Stimulated activated CD8-positive, alpha-beta memory T cell treated with anti-CD3 and anti-CD28 coated beads, Interleukin-15, amount 100 ng/mL, for 4 hours (primary cell): ENCODE results near the gene LHPP.

Experiments
- DNase-seq, 2 donors: peaks; one replicate each; pipeline ENCODE4 v3.0.0-alpha.2; 2020; ENCODE audit warnings: low read depth in 2 of 2

Gene LHPP

DNA sequence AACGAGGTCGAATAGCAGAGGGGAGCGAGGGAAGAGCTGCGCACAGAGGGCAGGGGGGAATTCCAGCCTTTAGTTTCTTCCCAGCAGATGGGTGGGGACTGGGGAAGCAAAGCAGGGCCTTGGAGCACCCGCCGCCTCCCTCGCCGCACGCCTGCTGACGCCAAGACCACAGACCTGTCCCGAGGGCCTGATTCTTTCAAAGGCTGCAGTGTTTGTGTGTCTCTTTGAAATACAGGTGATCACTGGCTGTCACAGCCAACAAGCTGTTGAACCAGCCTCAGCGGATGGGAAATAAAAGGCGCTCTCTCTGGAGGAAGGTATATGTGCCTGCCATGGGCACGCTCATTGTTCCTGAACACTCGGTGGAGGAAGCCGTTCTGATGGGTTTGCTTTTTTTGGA is 163.3 kb downstream of the LHPP start:
- DNase-seq: no peak

DNA sequence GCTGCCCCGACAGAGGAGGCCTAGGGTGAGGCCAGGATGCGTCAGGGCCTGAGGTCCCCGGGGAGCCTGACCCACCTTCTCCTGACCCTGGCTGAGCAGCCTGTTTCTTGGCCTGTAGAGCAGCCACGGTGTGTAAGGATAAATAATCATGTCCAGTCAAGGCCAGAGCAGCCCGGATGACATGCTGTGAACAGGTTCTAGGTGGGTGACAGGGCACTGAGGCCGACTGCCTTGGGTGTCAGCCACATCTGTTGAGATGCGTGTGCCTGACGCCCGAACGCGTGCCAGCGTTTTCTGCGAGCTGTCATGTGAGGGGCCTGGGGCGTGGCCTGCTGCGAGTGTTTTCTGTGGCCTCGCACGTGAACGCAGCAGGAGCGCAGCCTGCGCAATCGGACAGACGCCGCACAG is 164.2 kb downstream of the LHPP start:
- DNase-seq: no peak

DNA sequence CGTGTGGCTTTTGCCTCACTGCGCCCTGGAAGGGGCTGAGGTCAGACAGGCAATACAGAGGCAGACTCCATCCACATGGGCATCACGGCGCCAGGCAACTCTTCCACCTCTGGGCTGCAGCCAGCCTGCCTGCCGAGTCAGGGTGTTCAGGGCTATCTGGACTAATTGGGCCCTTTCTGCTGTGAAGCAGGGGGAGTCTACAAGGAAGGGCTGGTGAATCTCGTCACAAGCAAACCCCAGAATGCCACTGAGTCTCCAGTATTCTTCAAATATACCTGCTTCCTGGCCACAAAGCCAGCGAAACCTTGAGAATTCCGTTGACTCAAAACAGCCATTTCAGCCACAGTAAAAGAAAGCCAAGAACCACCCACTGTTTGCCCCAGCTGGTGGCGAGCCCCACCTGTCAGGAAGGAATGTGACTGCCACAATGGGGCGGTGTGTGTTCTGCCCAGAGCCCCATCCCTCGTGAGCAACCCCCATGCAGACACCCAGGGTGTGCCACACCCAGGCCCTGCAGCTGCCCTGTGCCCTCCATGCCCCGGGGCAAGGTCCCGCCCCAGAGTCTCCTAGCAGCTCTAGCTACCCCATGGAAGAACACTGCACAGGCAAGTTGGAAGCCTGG is 165.2 kb downstream of the LHPP start:
- no peak for DNase-seq

DNA sequence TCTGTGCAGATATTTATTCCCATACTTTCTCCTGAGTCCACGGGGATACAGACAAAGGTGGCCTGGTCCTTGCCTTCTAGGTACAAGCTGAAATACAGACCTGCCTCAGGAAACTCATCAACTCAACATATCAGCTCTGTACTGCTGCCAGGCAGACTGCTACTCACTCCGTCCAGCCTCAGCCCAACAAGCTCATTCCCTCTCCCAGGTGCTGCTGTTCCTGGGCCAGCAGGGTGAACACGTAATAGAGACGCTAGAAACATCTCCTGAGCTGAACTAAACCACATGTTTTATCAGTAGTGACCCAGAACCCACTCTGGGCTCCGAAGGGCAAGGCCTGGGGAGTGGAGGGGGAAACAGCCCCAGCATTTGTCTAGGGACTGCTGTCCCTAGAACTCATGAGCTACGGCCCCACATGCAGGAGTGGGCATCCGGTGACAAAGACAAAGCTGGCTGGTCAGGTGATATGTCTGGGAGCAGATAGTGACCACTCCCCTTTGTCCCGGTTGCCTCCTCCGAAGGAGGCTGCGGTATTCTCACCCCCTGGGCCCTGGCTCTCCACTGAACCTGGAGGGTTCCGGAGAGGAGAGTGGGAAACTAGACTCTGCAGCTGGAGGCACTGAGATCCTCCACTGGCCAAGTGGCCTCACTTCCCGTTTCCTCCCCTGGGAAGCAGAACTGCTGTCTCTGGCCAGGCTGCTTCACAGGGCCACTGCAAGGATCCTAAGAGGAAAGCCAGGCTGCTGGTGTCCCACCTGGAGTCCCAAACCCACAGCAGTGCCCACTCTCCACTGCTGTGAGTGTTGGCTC is 166.4 kb downstream of the LHPP start:
- DNase-seq: no peak

DNA sequence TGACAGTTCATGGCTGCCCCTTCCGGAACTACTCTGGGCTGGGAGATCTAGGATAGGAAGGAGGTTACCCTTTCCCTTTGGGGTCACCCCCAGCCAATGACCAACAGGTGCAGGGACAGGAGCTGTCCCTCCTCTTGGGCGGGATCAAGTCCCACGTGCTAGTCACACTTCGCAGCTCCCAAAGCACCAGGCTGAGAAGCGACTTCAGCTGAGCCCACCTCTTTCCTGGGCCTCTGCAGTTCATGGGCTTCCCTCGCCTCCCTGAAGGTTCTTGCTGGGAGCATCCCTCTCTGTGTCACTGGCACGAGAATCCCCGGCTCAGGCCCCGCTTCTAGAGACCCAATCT is 167.0 kb downstream of the LHPP start:
- no peak for DNase-seq

DNA sequence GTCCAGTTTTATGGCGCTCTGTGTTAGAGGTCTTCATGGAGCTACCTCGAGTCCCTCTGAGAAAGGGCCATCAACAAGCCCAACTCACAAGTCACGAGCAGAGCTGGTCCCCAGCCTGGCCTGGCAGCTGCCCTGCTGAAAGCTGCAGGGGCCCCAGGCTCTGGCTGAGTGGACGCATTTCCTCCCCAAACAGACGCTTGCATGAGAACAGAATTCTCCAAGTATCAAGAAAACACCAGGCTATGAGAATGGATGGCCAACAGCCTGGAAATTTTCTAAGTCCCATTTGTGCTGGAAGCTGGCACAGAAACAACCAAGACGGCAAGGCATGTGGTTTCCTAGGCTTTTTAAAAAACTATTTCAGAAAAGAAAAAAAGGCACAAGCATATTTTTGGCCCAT is 167.8 kb downstream of the LHPP start:
- DNase-seq: no peak

- DNase-seq: no peak
Observed at GRCh38 chr10:124629842-124630241, 168.2 kb downstream of the LHPP start.

- no peak for DNase-seq
Observed at GRCh38 chr10:124630551-124630950, 168.9 kb downstream of the LHPP start.

DNA sequence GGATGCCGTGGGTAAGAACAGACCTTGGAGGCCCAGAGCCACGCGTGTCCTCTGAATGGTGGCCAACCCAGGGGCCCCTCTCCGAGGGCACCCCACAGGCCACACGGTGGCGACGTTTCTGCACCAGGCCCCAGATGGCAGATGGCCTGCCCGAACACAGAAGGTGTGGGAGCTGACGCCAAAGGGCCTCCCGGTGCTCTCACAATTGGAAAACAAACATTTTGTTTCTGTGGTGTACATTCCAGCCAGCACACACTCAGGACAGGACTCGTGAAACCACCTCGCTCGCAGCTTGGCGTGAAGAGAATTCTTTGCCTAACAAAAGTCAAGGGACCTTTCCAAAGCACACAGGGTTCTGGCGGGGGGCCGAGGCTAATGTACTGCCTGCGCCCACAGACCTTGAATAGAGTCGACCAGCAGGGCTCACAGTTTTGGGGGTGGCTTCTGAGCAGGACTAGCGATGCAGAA is 170.5 kb downstream of the LHPP start:
- DNase-seq: no peak

- no peak for DNase-seq
Observed at GRCh38 chr10:124632566-124632965, 170.9 kb downstream of the LHPP start.

DNA sequence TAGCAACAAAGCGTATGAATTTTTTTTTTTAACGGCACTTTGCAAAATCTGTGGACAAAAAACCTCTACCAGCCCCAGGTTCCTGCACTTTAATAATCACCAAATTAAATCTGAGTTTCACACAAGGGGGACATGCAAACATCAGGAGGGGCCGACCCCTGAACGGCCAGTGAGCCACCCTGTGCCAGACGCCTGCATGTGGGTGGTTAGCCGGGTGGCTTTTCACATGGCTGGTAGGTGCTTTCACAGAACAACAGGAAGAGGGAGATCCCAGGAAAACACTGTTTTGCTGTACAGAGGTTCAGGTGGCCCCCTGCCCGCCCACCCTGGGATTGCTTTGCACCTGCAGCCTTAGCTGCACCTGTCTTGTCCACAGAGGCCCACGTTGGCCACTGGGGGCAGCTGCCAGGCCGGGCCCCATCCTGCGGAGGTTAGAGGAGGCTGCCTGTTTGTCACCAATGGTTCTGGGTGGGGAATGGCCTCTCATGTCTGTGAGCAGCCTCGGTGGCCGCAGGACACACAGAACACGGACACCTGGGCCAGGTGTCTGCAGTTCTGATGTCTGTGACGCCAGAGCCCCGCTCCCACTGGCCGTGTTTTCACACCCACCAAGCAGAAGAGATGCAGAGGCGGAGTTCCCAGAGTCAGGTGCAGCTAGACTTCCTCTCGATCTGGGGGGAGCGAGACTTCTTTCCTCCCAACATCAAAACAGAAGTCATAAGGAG is 174.8 kb downstream of the LHPP start:
- no peak for DNase-seq

DNA sequence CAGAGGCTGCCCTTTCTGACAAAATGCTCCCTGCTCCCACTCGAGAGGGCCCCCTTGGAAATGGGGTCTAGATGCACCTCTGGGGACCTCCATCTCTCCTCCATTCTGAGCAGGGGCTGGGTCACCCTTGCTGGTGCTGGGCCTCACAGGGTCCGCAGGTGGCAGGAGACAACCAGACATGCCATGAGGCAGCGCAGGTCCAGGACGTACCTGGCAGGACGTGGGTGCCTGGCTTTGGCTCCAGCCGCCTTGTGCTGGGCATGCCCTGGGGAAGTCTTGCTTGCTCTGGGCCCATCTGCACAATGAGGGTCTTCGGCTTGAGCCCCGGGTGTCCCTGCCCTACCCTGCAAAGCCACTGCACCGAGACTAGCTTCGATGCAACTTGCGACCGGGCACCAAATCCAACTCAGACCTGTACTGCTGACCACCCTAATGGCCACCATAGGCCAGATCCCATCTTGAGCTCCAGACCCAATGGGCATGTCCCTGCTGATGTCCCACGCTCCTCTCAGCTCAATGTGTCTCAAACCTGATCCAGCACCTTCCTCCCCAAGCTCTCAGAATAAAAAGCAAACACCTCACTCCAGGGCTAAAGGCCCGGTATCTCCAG is 175.6 kb downstream of the LHPP start:
- DNase-seq: no peak

GRCh38 chr10:124637746-124638145 is 176.1 kb downstream of the LHPP start:
- no peak for DNase-seq

GRCh38 chr10:124639206-124639605 is 177.6 kb downstream of the LHPP start:
- DNase-seq: no peak

GRCh38 chr10:124639646-124640045 is 178.0 kb downstream of the LHPP start:
- no peak for DNase-seq

DNA sequence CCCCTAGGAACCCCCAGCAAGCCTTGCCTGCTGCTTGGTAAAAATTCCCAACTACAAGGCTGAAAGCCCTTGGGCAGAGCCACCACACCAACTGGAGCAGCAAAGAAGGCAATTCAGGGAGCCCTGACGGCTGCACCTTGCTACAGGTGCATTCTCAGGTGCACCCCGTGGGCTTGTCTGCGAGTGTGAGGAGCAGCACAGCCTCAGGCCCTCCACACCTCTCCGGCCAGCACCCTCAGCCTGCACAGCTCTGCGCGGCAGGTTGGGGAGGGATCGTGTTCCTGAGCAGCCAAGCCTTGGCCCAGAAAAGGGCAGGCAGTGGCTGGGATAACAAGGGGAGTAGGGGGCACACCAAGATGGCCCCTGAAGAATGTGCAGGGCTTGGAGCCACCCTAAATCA is 178.4 kb downstream of the LHPP start:
- no peak for DNase-seq

DNA sequence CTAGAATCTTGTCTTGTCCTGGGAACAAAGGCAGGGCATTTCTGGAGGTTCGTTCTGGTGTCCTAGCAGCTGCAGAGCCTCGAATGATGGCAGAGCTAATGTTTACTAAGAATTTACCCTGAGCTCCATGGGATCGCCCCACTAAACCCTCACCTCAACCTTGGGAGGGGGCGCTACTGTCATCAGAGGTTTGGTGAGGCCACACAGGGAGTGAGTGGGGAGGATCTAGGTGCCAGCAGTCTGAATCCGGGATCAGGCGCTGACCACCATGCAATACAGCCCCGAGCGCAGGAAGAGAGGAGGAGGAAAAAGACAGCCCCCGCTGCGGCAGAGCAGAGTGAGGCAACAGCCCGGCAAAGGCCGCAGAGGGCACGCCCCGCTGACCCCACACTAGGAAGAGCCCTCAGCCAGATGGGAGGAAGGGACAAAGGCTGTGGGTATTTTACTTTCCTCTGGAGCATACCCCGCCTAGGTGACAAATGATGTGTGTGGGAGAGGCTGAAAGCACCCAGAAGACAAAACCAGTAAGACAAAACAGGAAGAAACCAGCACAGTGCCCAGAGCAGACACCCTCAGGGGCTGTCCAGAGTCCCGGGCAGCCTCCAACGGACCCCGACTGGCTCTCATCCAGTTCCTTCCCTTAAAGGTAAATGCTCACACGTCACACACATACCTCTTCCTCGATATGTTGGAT is 179.1 kb downstream of the LHPP start:
- DNase-seq: no peak

- no peak for DNase-seq
Observed at GRCh38 chr10:124641282-124642087, 179.9 kb downstream of the LHPP start.

GRCh38 chr10:124642088-124642710 is 180.6 kb downstream of the LHPP start:
- no peak for DNase-seq

DNA sequence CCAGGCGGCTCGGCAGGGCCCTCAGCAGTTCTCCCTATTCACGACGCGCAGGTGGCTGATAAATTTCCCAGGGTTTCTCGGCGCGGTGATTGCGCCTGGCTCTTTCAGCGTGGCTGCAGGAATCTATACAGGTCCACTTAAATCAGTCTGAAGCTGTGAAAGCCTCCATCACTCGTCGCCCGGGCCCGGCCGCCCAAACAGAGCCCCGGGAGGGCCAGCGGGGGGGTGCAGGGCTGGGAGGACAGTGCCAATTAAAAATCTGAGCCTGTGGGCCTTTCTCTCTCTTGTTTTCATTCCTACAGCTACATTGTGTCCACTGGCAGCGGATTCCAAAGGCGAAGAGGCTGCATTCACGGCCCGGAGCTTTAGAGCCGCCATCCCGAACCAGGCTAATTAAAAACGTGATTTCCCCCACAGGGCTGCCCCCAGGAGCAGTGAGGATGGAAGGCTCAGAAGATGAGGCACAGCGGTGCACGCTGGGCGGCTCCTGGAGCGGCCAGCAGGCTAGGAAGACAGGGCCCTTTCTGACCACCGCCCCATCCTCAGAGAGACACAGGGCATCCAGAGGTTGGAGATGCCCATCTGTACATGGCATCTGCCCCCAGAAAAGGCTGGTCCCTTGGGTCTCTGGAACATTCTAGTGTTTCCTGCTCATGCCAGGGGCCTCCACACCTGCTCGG is 181.8 kb downstream of the LHPP start:
- DNase-seq: no peak
